Jurkat, Clone E6-1 (cell line): ENCODE data around the gene FARP1.

ENCODE experiments used
- DNase-seq: peaks from one replicate; pipeline ENCODE4 v3.0.0-alpha.2; 2011; ENCODE audit warnings: low read depth, low spot score
- H3K4me3 ChIP-seq: 2 replicates; pipeline ENCODE4 v1.5.1; 2011; ENCODE audit warnings: mild to moderate bottlenecking, low read length, control low read depth, moderate library complexity

FARP1 gene

GRCh38 chr13:98290261-98290660, 147.4 kb downstream of the FARP1 start:
- no peak for DNase-seq
- no peak overlapping the region for H3K4me3 ChIP-seq

GRCh38 chr13:98291658-98292057, 148.8 kb downstream of the FARP1 start:
- H3K4me3 ChIP-seq, result no peak overlapping the region
- no peak for DNase-seq

- DNase-seq, result no peak
Observed at GRCh38 chr13:98293103-98293502, 150.2 kb downstream of the FARP1 start.

DNA sequence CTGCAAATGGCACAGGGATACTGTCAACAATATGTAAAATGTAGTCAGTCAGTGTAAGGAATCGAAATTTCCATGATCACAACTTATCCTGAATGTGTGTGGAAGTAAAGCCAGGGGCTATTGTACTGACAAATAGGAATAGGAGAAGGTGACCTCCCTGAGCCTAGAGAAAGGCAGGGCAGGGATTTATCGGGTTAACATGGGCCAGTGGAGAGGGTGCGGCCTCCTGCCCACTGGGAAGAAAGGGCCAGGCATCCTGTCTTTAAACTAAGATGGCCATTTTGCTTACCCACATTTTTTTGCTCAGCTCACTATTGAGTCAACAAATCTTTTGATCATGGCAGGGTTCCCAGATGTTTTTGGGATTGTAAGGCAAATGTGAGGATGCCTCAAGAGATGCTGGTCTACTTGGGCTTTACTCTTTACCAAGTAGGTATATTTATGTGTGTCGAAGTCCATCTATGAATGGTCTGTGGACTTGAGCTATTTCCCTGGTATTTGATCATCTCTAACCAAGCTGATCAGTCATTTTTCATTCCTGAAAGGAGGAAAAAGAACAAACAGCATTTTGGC, 150.8 kb downstream of the FARP1 start:
- no peak for DNase-seq
- H3K4me3 ChIP-seq, result no peak overlapping the region

More at GRCh38 chr13:98293103-98293502, 150.2 kb downstream of the FARP1 start:
- no peak overlapping the region for H3K4me3 ChIP-seq

DNA sequence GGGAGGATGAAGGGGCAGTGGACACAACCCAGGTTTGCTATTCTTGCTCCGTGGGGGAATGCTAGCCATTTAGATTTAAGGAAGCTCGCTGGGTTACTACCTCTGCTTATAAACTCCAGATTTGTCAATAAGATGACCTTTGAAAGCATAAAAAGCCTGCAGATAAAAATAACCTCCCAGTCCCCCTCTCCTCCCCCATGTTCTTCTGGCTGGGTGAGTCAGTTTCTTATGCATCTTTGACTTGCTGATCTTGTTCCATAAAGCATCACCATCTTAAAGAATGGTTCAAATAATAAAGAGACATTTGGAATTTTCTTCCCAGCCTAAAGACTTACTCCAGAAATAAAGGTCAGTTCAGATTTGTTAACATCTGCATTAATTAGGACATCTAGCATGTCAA, 152.5 kb downstream of the FARP1 start:
- no peak for DNase-seq
- no peak overlapping the region for H3K4me3 ChIP-seq

DNA sequence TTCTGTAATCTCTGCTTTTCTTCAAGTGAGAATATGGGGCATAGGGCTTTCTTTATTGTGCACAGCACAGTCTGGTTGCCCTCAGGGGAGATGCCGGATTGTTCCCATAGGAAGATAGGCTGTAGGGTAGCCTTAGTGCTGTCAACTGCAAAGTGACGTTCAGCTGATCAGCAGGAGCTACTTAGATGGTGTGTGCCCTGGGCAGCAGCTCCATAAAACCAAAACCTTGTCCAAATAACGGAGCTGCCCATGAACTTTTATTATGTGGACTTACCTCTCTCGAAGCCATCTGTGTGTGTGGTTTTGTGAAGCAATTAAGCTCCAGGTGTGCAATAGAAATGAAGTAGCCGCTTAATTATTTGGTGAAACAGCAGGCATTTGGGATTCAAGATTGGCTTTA, 154.2 kb downstream of the FARP1 start:
- no peak overlapping the region for H3K4me3 ChIP-seq
- no peak for DNase-seq

DNA sequence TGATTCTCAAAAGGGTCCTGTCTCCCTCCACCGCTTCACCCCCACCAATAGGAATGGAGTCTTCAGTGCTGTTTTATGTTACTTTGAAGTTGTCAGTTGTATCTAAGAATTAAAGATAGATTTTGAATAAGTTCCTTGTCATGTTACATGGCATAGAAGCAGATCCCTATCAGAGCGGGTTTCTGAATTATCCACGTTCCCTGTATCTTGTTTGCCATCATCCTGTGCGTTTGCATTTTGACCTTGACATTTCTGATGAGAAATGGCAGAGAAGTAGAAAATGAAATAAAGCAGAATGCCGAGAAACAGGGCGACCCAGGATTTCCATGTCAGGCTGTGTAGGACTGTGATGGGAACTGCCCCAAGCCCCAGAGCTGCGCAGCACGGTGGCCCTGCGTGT, 154.9 kb downstream of the FARP1 start:
- H3K4me3 ChIP-seq, result no peak overlapping the region
- DNase-seq, result no peak

DNA sequence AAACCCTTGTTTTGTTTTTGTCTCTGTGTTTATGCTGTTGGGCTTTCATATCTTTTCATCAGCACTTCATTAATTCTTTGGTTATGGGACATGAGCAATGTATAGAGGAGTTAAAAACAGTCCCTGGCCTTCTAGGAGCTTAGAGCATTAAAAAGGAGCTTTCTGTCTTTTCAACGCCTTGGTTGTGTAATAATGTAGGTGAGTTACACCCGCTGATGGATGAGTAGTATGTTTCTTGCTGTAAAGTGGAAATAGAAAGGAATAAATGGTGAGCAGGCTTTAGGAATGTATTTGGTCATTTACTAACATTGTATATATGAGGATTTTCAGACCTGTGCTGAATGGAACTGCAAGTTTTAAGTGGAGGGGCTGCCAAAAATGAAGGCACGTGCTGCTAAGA, 155.7 kb downstream of the FARP1 start:
- no peak overlapping the region for H3K4me3 ChIP-seq
- no peak for DNase-seq

DNA sequence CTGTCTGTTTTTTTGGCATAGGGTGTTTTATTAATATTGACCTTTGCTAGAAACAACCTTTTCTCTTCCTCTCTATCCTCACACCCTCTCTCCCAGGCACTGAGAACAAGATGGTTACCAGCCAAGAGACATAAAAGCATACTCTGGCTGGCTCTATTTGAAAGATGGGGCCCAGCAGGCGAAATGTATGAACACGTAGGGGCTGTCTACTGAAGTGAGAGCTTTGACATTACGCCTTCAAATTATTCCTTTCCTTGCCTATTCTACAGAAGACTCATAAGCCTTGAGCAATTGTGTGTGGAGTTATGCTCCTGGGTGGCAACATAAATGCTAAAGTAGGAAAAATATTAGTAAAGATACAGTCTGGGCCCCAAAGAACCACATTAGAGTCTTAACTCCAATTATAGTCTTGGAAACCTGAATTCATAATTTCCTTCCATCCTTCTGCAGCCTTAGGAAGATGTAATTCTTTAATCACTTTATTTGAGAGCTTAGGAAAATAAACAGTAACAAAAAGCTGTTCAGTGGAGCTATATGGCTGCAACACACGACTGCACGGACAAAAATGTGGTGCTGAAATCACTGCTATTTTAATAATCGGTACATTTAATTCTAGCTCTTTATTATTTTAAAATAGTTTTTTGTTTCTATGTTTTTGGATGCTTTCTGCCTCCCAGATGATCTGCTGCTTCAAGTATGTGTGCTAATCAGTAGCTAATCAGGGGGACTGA, 156.5 kb downstream of the FARP1 start:
- DNase-seq, result no peak
- no peak overlapping the region for H3K4me3 ChIP-seq

DNA sequence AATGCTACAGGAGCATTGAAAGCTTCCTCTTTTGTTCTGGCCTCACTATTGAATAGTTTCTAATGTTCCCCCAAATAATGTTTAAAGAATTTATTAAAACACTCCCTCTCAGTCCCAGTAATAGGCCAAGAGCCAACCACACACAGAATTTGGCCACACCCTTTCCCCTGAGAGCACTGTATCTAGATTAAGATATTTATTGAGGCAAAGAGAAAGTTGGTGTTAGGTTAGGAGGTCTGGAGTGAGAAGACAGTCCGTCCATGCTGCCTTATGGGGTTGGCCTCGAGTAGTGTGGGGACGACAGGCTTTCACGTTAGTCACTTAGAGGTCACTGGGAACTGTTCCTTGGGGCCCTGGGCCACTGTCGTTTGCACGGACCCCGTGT, 157.1 kb downstream of the FARP1 start:
- no peak for DNase-seq
- H3K4me3 ChIP-seq, result no peak overlapping the region

- no peak overlapping the region for H3K4me3 ChIP-seq
- DNase-seq, result no peak
Observed at GRCh38 chr13:98300956-98301641, 158.2 kb downstream of the FARP1 start.

- no peak overlapping the region for H3K4me3 ChIP-seq
- DNase-seq, result no peak
Observed at GRCh38 chr13:98301721-98302120, 158.8 kb downstream of the FARP1 start.

GRCh38 chr13:98303858-98304257, 161.0 kb downstream of the FARP1 start:
- DNase-seq, result no peak
- H3K4me3 ChIP-seq, result no peak overlapping the region

DNA sequence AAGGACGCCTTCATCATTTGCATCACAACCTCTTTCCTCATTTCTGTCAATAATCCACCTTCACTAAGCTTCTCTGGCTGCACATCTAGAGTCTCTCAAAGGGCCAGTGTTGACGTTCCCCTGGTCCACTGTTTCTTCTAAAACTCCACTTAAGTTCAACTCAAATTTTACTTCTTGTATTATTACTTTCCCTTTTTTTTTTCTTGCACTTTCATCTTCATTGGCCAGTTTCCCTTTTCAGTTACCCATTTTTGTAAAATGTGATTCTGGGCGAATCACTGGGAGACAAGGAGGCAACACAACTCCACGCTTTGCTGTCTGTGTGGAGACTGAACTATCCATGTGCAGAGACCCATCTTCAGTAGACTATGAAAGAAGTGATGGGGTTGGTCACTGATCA, 162.8 kb downstream of the FARP1 start:
- H3K4me3 ChIP-seq, result no peak overlapping the region
- DNase-seq, result no peak

DNA sequence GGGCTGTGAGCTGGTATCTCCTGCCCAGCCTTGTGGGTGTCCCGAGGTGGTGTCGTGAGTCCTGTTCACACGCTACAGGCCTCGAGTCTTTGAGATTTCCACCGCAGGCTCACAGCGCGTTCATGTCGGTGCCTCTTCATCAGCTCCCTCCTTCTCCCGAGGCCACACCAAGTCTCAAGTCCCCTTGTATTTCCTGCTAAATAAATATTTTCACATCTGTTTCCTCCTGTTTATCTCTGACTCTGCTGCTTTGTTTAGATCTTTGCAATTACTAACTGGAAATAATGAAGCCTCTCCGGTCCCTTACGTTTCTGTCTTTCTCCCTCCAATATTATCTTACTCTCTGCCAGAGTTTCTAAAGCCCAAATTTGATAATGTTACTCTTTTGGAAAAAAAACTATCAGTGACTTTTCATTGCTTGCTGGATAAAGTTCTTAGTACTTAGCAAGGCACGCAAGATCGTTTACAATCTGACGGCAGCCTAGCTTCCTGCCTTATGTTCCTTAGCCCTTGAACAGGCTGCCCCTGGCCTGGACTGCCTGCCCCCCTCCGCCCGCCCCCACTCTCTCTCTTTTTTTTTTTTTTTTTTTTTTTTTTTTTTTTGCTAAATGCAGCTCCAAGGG, 164.7 kb downstream of the FARP1 start:
- DNase-seq, result no peak
- no peak overlapping the region for H3K4me3 ChIP-seq

- H3K4me3 ChIP-seq, result no peak overlapping the region
- DNase-seq, result no peak
Observed at GRCh38 chr13:98308086-98308911, 165.4 kb downstream of the FARP1 start.

- DNase-seq, result no peak
- H3K4me3 ChIP-seq, result no peak overlapping the region
Observed at GRCh38 chr13:98309569-98310335, 166.9 kb downstream of the FARP1 start.

- H3K4me3 ChIP-seq, result no peak overlapping the region
- DNase-seq, result no peak
Observed at GRCh38 chr13:98310485-98311199, 167.7 kb downstream of the FARP1 start.
